Measurements from ENCODE around the gene DYDC2. TPM values are rescaled to one million over a fixed set of nuclear protein-coding genes. Genes with fewer than 3 reads are reported as not detected.
A peak's percentile ranks its signal among the peaks of the same experiment; 100 is the strongest.

DYDC2 gene
- total RNA-seq, 1 donor from 2014 or later: not detected

GRCh38 chr10:80410578-80411145, 54.1 kb downstream of the DYDC2 start:
- no peak for TF ChIP-seq CTCF (IDR thresholded peaks at IDR 0.05; ENCODE audit: partially characterized antibody, unreplicated experiment)
- H3K4me3 Mint-ChIP-seq (ENCODE audit: unreplicated experiment): peak overlapping the region; percentile 57
- peaks cover 56% of the 10 kb centered on the region for H3K4me1 Mint-ChIP-seq (ENCODE audit: low read depth, unreplicated experiment)
- no peak overlapping the region for H3K27ac Mint-ChIP-seq (ENCODE audit: unreplicated experiment)
- peaks cover 9% of the 10 kb centered on the region for H3K9me3 Mint-ChIP-seq (ENCODE audit: unreplicated experiment)
- H3K36me3 Mint-ChIP-seq (ENCODE audit: unreplicated experiment): peaks cover 3% of the 10 kb centered on the region
- peaks cover 7% of the 10 kb centered on the region for H3K27me3 Mint-ChIP-seq (ENCODE audit: unreplicated experiment)
- DNase-seq: no peak

GRCh38 chr10:80411267-80411668, 54.7 kb downstream of the DYDC2 start:
- Mint-ChIP-seq H3K9me3 (ENCODE audit: unreplicated experiment) (peaks cover 9% of the 10 kb centered on the region), H3K4me1 (ENCODE audit: low read depth, unreplicated experiment) (peaks cover 56% of the 10 kb centered on the region), H3K4me3 (ENCODE audit: unreplicated experiment) (peak overlapping the region; percentile 57), H3K27me3 (ENCODE audit: unreplicated experiment) (peaks cover 7% of the 10 kb centered on the region), H3K36me3 (ENCODE audit: unreplicated experiment) (peaks cover 4% of the 10 kb centered on the region), H3K27ac (ENCODE audit: unreplicated experiment) (no peak overlapping the region)
- DNase-seq: no peak
- no peak for TF ChIP-seq CTCF (IDR thresholded peaks at IDR 0.05; ENCODE audit: partially characterized antibody, unreplicated experiment)

GRCh38 chr10:80411681-80412220, 55.2 kb downstream of the DYDC2 start:
- Mint-ChIP-seq H3K4me1 (ENCODE audit: low read depth, unreplicated experiment) (peaks cover 59% of the 10 kb centered on the region), H3K9me3 (ENCODE audit: unreplicated experiment) (peaks cover 9% of the 10 kb centered on the region), H3K27ac (ENCODE audit: unreplicated experiment) (no peak overlapping the region), H3K4me3 (ENCODE audit: unreplicated experiment) (no peak overlapping the region), H3K27me3 (ENCODE audit: unreplicated experiment) (peaks cover 7% of the 10 kb centered on the region), H3K36me3 (ENCODE audit: unreplicated experiment) (peaks cover 4% of the 10 kb centered on the region)
- no peak for DNase-seq
- no peak for TF ChIP-seq CTCF (IDR thresholded peaks at IDR 0.05; ENCODE audit: partially characterized antibody, unreplicated experiment)

- Mint-ChIP-seq H3K27me3 (ENCODE audit: unreplicated experiment) (peaks cover 7% of the 10 kb centered on the region), H3K9me3 (ENCODE audit: unreplicated experiment) (peaks cover 9% of the 10 kb centered on the region), H3K4me1 (ENCODE audit: low read depth, unreplicated experiment) (peaks cover 64% of the 10 kb centered on the region), H3K36me3 (ENCODE audit: unreplicated experiment) (peaks cover 4% of the 10 kb centered on the region), H3K4me3 (ENCODE audit: unreplicated experiment) (peak overlapping the region; percentile 7), H3K27ac (ENCODE audit: unreplicated experiment) (no peak overlapping the region)
- no peak for TF ChIP-seq CTCF (IDR thresholded peaks at IDR 0.05; ENCODE audit: partially characterized antibody, unreplicated experiment)
- DNase-seq: no peak
Measured at GRCh38 chr10:80412486-80412885, 55.9 kb downstream of the DYDC2 start.

- peaks cover 69% of the 10 kb centered on the region for H3K4me1 Mint-ChIP-seq (ENCODE audit: low read depth, unreplicated experiment)
- peaks cover 7% of the 10 kb centered on the region for H3K27me3 Mint-ChIP-seq (ENCODE audit: unreplicated experiment)
- peaks cover 4% of the 10 kb centered on the region for H3K36me3 Mint-ChIP-seq (ENCODE audit: unreplicated experiment)
- peak overlapping the region; percentile 48 for H3K27ac Mint-ChIP-seq (ENCODE audit: unreplicated experiment)
- DNase-seq: no peak
- no peak for TF ChIP-seq CTCF (IDR thresholded peaks at IDR 0.05; ENCODE audit: partially characterized antibody, unreplicated experiment)
- H3K4me3 Mint-ChIP-seq (ENCODE audit: unreplicated experiment): peak overlapping the region; percentile 62
- H3K9me3 Mint-ChIP-seq (ENCODE audit: unreplicated experiment): peaks cover 7% of the 10 kb centered on the region
Measured at GRCh38 chr10:80413271-80413996, 56.9 kb downstream of the DYDC2 start.
